ENCODE results near the gene NRROS. TPM values are rescaled to one million over a fixed set of nuclear protein-coding genes. Genes with fewer than 3 reads are reported as not detected.

Gene NRROS
- total and polyA plus RNA-seq, 2 of the 4 experiments (the other 2 are of a cell fraction), result 0.10 TPM; not detected in 1

GRCh38 chr3:196621611-196622010 is 17.9 kb upstream of the NRROS start:
- Histone ChIP-seq H3K14ac (replicated peaks; ENCODE audit: low read depth, low read length) (no peak overlapping the region), H2AK5ac (ENCODE audit: low read depth, low read length) (no peak overlapping the region), H3K9me1 (ENCODE audit: insufficient read depth, low read length) (no peaks in the 10 kb centered on the region), H2BK15ac (ENCODE audit: low read depth, low read length) (no peak overlapping the region), H3K56ac (ENCODE audit: extremely low read depth, insufficient read depth, low read length) (no peak overlapping the region), H4K5ac (ENCODE audit: low read depth, low read length) (no peak overlapping the region), H3K27me3 (ENCODE audit: control insufficient read depth, insufficient read depth, low read length) (peaks cover 3% of the 10 kb centered on the region), H2BK20ac (ENCODE audit: low read depth, low read length) (no peak overlapping the region), H2AK9ac (replicated peaks; ENCODE audit: low read depth, low read length, poor library complexity) (no peak overlapping the region), H4K8ac (ENCODE audit: low read depth in 2 of 2, low read length in 2 of 2) (no peak overlapping the region), H3K18ac (ENCODE audit: low read depth, low read length) (no peak overlapping the region), H4K91ac (ENCODE audit: insufficient read depth, low read depth, low read length) (no peak overlapping the region), H2AFZ (replicated peaks; ENCODE audit: low read length, poor library complexity) (no peak overlapping the region), H3K36me3 (ENCODE audit: control insufficient read depth, insufficient read depth, low read length) (no peaks in the 10 kb centered on the region), H3K79me1 (ENCODE audit: low read depth in 1 of 2, low read length in 2 of 2) (no peaks in the 10 kb centered on the region), H4K20me1 (ENCODE audit: insufficient read depth, low read length) (no peaks in the 10 kb centered on the region), H2BK120ac (ENCODE audit: low read depth, low read length) (no peak overlapping the region), H3K4me3 (ENCODE audit: insufficient read depth, low read depth, low read length) (no peak overlapping the region), H3K4me1 (ENCODE audit: control insufficient read depth, insufficient read depth, low read length) (no peaks in the 10 kb centered on the region), H3K9ac (ENCODE audit: low read depth, low read length) (no peak overlapping the region), H2BK5ac (ENCODE audit: low read depth, low read length, poor library complexity, severe bottlenecking) (no peak overlapping the region), H3K23ac (ENCODE audit: low read depth, low read length) (no peak overlapping the region), H3K27ac (ENCODE audit: insufficient read depth, low read length) (no peak overlapping the region), H3K4ac (ENCODE audit: low read depth, low read length) (no peak overlapping the region), H3K9me3 (ENCODE audit: control insufficient read depth, insufficient read depth, low read length) (no peaks in the 10 kb centered on the region), H3K4me2 (ENCODE audit: low read depth, low read length) (no peak overlapping the region)
- dilution Hi-C loops (cut with HindIII; ENCODE audit: low sequenced_read_pairs, unreplicated experiment) (no loop called here), in situ Hi-C loops (cut with MboI; ENCODE audit: low sequenced_read_pairs) (loop anchor here (25.0 kb wide), 1 partner anchor 341 kb away; the partner anchor contains the start of gene PIGZ), intact Hi-C loops (cut with micrococcal nuclease) (no loop called here)
- DNase-seq, result no peak
- WGBS, 2 experiments (ENCODE audit: extremely low coverage in 2 of 2, insufficient read length in 1 of 2), result 82% methylated on average over 4 of the region's 10 CpGs; no CpG with 5 or more reads in 1 of the 2 experiments
- ChIA-PET CTCF (no interaction called here), POLR2A (ENCODE audit: unreplicated experiment) (no interaction called here)
- BruUV-seq (replicated peaks), result no TSS peak
- TF ChIP-seq CTCF (conservative IDR thresholded peaks at IDR 0.05; ENCODE audit: low read depth, low read length), result no peak
- TF ChIP-seq NFE2L2 (IDR thresholded peaks at IDR 0.05; ENCODE audit: low read depth, low read length), result no peak
- TF ChIP-seq POLR2A (IDR thresholded peaks at IDR 0.05; ENCODE audit: low read depth, low read length), result no peak
- no peak for TF ChIP-seq FOS (IDR thresholded peaks at IDR 0.05; ENCODE audit: low read depth, low read length)
- no peak for ATAC-seq (ENCODE audit: low read depth)

Measured in IMR-90 (cell line).